OCI-LY7 (cell line): Measurements from ENCODE around the gene FRMD7. TPM values are rescaled to one million over a fixed set of nuclear protein-coding genes. Genes with fewer than 3 reads are reported as not detected.

Experiments
- BruUV-seq: library from RNA; stranded (reverse); fragments of 400-500 nt; replicated peaks from 2 replicates; lab custom pipeline; 2021; lab: Mats Ljungman, UMichigan
- CTCF ChIA-PET: fragments of 300-600 bp; sonication (Branson Sonifier 250); formaldehyde crosslinking; loops from one replicate; lab custom pipeline; 2022; ENCODE audit warnings: antibody characterized with exemption; ENCODE audit not compliant: unreplicated experiment; lab: Charles Lee
- POLR2A ChIA-PET: fragments of 300-600 bp; sonication (Branson Sonifier 250); formaldehyde crosslinking; loops from one replicate; lab custom pipeline; 2022; ENCODE audit warnings: antibody characterized with exemption; lab: Charles Lee
- DNase-seq: peaks from one replicate; pipeline ENCODE4 v3.0.0-alpha.2; 2015; ENCODE audit warnings: low spot score
- H2AFZ ChIP-seq: fragments of 200-600 bp; sonication (generic), shearing (Covaris generic); 2 replicates; pipeline ENCODE4 v1.6.1; 2014; ENCODE audit warnings: mild to moderate bottlenecking, antibody characterized with exemption, low read length, moderate library complexity
- H3K27ac ChIP-seq: fragments of 200-600 bp; sonication (generic); 2 replicates; pipeline ENCODE4 v1.5.1; 2014; ENCODE audit warnings: mixed run types, low read depth, mild to moderate bottlenecking, moderate library complexity, low read length, inconsistent platforms; ENCODE audit not compliant: poor library complexity, severe bottlenecking
- H3K36me3 ChIP-seq: fragments of 200-600 bp; sonication (generic); 2 replicates; pipeline ENCODE4 v1.6.1; 2014; ENCODE audit warnings: mild to moderate bottlenecking, antibody characterized with exemption, low read length, moderate library complexity, mixed read lengths; ENCODE audit not compliant: insufficient read depth
- H3K4me1 ChIP-seq: fragments of 200-600 bp; sonication (generic); 2 replicates; pipeline ENCODE4 v1.5.1; 2014; ENCODE audit warnings: mild to moderate bottlenecking, low read length; ENCODE audit not compliant: insufficient read depth, poor library complexity, severe bottlenecking
- H3K4me2 ChIP-seq: fragments of 200-600 bp; sonication (generic); 2 replicates; pipeline ENCODE4 v1.6.1; 2014; ENCODE audit warnings: mild to moderate bottlenecking, low read length
- H3K4me3 ChIP-seq: fragments of 200-600 bp; sonication (generic); 2 replicates; pipeline ENCODE4 v1.5.1; 2014; ENCODE audit warnings: mild to moderate bottlenecking, low read depth, low read length; ENCODE audit not compliant: poor library complexity, severe bottlenecking
- H3K79me2 ChIP-seq: fragments of 200-600 bp; sonication (generic); 2 replicates; pipeline ENCODE4 v1.6.1; 2016; ENCODE audit warnings: low read depth, mild to moderate bottlenecking, low read length, moderate library complexity, mixed read lengths; ENCODE audit not compliant: insufficient read depth
- H3K9me2 ChIP-seq: fragments of 200-600 bp; sonication (generic); 2 replicates; pipeline ENCODE4 v1.6.1; 2016; ENCODE audit warnings: mild to moderate bottlenecking, low read length, mixed read lengths; ENCODE audit not compliant: insufficient read depth
- H3K9me3 ChIP-seq: fragments of 200-600 bp; sonication (generic); 2 replicates; pipeline ENCODE4 v1.6.1; 2014; ENCODE audit warnings: mild to moderate bottlenecking, mixed run types, low read length, mixed read lengths
- H4K20me1 ChIP-seq: fragments of 200-600 bp; sonication (generic); 2 replicates; pipeline ENCODE4 v1.6.1; 2014; ENCODE audit warnings: mild to moderate bottlenecking, antibody characterized with exemption, low read length, moderate library complexity, mixed read lengths; ENCODE audit not compliant: insufficient read depth
- EZH2phosphoT487 ChIP-seq: fragments of 200-600 bp; sonication (generic); IDR thresholded peaks from 2 replicates; pipeline ENCODE4 v1.6.1; 2018; ENCODE audit warnings: low read depth, borderline replicate concordance, mild to moderate bottlenecking, mixed run types, antibody characterized with exemption, low read length, moderate library complexity, mixed read lengths
- intact Hi-C: fragments of 100-400 bp; cut with micrococcal nuclease; formaldehyde crosslinking; loops from one replicate; pipeline ENCODE4 v1.10.0; 2022; ENCODE audit not compliant: unreplicated experiment
- total RNA-seq, 2 experiments: library from RNA; depleted of rRNA in 1 of 2; stranded (reverse); fragments of >200 nt in 1 of 2; shearing (Covaris generic) in 1 of 2; gene quantifications; 2 replicates each; pipeline ENCODE4 v1.2.3, GENCODE V29; 2014 to 2022
- TF ChIP-seq, protein P1 (sequence below): fragments of 200-600 bp; sonication (generic); conservative IDR thresholded peaks from 2 replicates; pipeline ENCODE4 v1.5.1; 2014; ENCODE audit warnings: mild to moderate bottlenecking, antibody characterized with exemption, low read length, moderate library complexity, mixed read lengths

Gene FRMD7
- total RNA-seq, 2 experiments from 2014 or later = not detected

DNA sequence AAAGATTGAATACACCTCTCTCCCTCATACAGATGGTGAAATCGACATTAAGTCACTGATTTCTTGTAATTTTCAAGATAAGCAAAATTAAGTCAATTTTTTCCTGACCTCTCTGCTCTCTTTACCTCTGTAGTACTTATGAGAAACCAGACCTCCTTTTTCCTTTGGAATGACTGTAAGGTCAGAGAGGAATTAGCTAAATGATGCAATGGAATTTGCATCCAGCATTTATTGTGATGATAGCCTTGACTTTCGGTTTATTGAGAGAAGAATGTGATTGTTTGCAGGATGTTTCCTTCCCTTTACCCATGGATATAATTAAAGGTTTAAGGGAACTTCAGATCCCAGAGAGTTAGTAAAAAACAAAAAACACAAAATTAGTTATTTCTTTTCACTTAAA is 82.4 kb downstream of the FRMD7 start:
- no TSS peak for BruUV-seq
- intact Hi-C loops = no loop called here
- peaks cover 6% of the 10 kb centered on the region for H4K20me1 ChIP-seq
- H2AFZ ChIP-seq = no peak overlapping the region
- TF ChIP-seq, protein P1, sequence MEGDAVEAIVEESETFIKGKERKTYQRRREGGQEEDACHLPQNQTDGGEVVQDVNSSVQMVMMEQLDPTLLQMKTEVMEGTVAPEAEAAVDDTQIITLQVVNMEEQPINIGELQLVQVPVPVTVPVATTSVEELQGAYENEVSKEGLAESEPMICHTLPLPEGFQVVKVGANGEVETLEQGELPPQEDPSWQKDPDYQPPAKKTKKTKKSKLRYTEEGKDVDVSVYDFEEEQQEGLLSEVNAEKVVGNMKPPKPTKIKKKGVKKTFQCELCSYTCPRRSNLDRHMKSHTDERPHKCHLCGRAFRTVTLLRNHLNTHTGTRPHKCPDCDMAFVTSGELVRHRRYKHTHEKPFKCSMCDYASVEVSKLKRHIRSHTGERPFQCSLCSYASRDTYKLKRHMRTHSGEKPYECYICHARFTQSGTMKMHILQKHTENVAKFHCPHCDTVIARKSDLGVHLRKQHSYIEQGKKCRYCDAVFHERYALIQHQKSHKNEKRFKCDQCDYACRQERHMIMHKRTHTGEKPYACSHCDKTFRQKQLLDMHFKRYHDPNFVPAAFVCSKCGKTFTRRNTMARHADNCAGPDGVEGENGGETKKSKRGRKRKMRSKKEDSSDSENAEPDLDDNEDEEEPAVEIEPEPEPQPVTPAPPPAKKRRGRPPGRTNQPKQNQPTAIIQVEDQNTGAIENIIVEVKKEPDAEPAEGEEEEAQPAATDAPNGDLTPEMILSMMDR = no peak
- TF ChIP-seq EZH2phosphoT487 = no peak
- H3K4me1 ChIP-seq = no peaks in the 10 kb centered on the region
- no peak overlapping the region for H3K27ac ChIP-seq
- DNase-seq = no peak
- no peak overlapping the region for H3K4me3 ChIP-seq
- ChIA-PET CTCF (no interaction called here), POLR2A (interaction anchor here (0.6 to 1.4 kb wide), 2 partner anchors 12 to 25 kb away, joined by 5 to 6 read pairs; no protein-coding TSS in a partner anchor)
- no peak overlapping the region for H3K4me2 ChIP-seq
- no peaks in the 10 kb centered on the region for H3K9me3 ChIP-seq
- peaks cover 20% of the 10 kb centered on the region; the same call in 1 of the 2 replicates for H3K79me2 ChIP-seq
- no peaks in the 10 kb centered on the region for H3K9me2 ChIP-seq
- H3K36me3 ChIP-seq = no peaks in the 10 kb centered on the region

- H3K9me3 ChIP-seq = no peaks in the 10 kb centered on the region
- ChIA-PET POLR2A (interaction anchor here (0.6 to 1.4 kb wide), 2 partner anchors 8 to 12 kb away, joined by 3 to 6 read pairs; no protein-coding TSS in a partner anchor), CTCF (interaction anchor here (0.6 kb wide), 1 partner anchor 1505 kb away, joined by 3 read pairs; no protein-coding TSS in a partner anchor)
- TF ChIP-seq EZH2phosphoT487 = no peak
- TF ChIP-seq, protein P1 = no peak
- no peaks in the 10 kb centered on the region for H3K36me3 ChIP-seq
- H3K27ac ChIP-seq = no peak overlapping the region
- H4K20me1 ChIP-seq = peaks cover 6% of the 10 kb centered on the region
- no peaks in the 10 kb centered on the region for H3K4me1 ChIP-seq
- no peak overlapping the region for H3K4me2 ChIP-seq
- BruUV-seq = no TSS peak
- no peak for DNase-seq
- no peak overlapping the region for H2AFZ ChIP-seq
- intact Hi-C loops = no loop called here
- no peaks in the 10 kb centered on the region for H3K9me2 ChIP-seq
- no peak overlapping the region for H3K4me3 ChIP-seq
- peaks cover 20% of the 10 kb centered on the region; the same call in 1 of the 2 replicates for H3K79me2 ChIP-seq
Measured at GRCh38 chrX:132044953-132045352, 82.9 kb downstream of the FRMD7 start.

DNA sequence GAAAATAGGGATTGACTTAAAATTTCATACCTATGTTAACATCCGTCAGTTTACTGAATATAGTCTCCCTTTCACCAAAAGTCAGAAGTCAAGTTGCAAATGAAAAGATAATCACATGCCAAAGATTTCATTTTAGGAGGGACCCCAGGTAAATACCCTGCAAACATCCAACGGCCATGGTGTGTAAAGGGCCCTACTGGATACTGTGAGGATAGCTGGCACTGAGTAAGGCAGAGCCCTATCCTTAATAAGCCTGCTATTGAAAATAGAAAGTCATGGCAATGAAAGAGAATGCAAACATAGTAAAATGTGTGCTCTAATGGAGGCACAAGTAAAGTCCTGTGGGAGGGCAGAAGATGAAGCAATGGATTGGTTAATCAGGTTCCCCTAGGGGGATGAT is 83.8 kb downstream of the FRMD7 start:
- Histone ChIP-seq H3K36me3 (no peaks in the 10 kb centered on the region), H3K4me3 (no peak overlapping the region), H2AFZ (no peak overlapping the region), H3K4me1 (no peaks in the 10 kb centered on the region), H3K79me2 (peaks cover 27% of the 10 kb centered on the region; the same call in 1 of the 2 replicates), H3K9me2 (no peaks in the 10 kb centered on the region), H3K27ac (no peak overlapping the region), H3K9me3 (no peaks in the 10 kb centered on the region), H3K4me2 (no peak overlapping the region), H4K20me1 (peaks cover 6% of the 10 kb centered on the region)
- no TSS peak for BruUV-seq
- ChIA-PET POLR2A (no interaction called here), CTCF (no interaction called here)
- DNase-seq = no peak
- TF ChIP-seq, protein P1 = no peak
- TF ChIP-seq EZH2phosphoT487 = no peak
- intact Hi-C loops = no loop called here
